GM12878 (cell line): ENCODE measurements around the gene CHRNG.

Source experiments
- ATF7 ChIP-seq: fragments of 450-650 bp; IDR thresholded peaks from 2 replicates; pipeline ENCODE4 v1.6.1; 2016; ENCODE audit warnings: low read depth, mild to moderate bottlenecking
- CEBPB ChIP-seq, 2 experiments: fragments of 150-350 bp in 1 of 2; IDR thresholded peaks; 2 replicates each; pipeline ENCODE4 v1.6.1; 2012 to 2014; ENCODE audit warnings: low read depth in 2 of 2, low read length in 2 of 2, borderline replicate concordance in 1 of 2, inconsistent platforms in 1 of 2
- HCFC1 ChIP-seq: fragments of 150-350 bp; IDR thresholded peaks from 2 replicates; pipeline ENCODE4 v1.6.1; 2014; ENCODE audit warnings: low read length
- POLR2AphosphoS5 ChIP-seq: IDR thresholded peaks from 2 replicates; pipeline ENCODE4 v1.6.1; 2011; ENCODE audit warnings: mild to moderate bottlenecking, low read length, inconsistent platforms
- SUZ12 ChIP-seq: fragments of 200-600 bp; sonication (generic); IDR thresholded peaks from one replicate; pipeline ENCODE4 v1.6.1; 2018; ENCODE audit warnings: antibody characterized with exemption, mild to moderate bottlenecking; ENCODE audit not compliant: unreplicated experiment
- TF ChIP-seq, protein P1 (sequence below): IDR thresholded peaks from 2 replicates; pipeline ENCODE4 v1.6.1; 2012; ENCODE audit warnings: mild to moderate bottlenecking, low read depth, low read length
- TF ChIP-seq, protein P2 (sequence below): fragments of 450-650 bp; IDR thresholded peaks from 2 replicates; pipeline ENCODE4 v1.6.1; 2016; ENCODE audit warnings: mild to moderate bottlenecking
- TF ChIP-seq, protein P3 (sequence below): IDR thresholded peaks from 2 replicates; pipeline ENCODE4 v1.6.1; 2011; ENCODE audit warnings: low read depth, mild to moderate bottlenecking, low read length, moderate library complexity, borderline replicate concordance; ENCODE audit errors: extremely low read depth
- TF ChIP-seq, protein P4 (sequence below), 3 experiments: IDR thresholded peaks in 2 of 3; conservative IDR thresholded peaks in 1 of 3; 2 replicates each; pipeline ENCODE4 v1.5.1; 2011; ENCODE audit warnings: low read depth in 3 of 3, low read length in 3 of 3, mild to moderate bottlenecking in 3 of 3, control low read depth in 2 of 3, moderate library complexity in 2 of 3, inconsistent platforms in 1 of 3, mixed read lengths in 1 of 3; ENCODE audit not compliant: control insufficient read depth in 2 of 3, insufficient read depth in 1 of 3; ENCODE audit errors: extremely low read depth in 1 of 3

DNA sequence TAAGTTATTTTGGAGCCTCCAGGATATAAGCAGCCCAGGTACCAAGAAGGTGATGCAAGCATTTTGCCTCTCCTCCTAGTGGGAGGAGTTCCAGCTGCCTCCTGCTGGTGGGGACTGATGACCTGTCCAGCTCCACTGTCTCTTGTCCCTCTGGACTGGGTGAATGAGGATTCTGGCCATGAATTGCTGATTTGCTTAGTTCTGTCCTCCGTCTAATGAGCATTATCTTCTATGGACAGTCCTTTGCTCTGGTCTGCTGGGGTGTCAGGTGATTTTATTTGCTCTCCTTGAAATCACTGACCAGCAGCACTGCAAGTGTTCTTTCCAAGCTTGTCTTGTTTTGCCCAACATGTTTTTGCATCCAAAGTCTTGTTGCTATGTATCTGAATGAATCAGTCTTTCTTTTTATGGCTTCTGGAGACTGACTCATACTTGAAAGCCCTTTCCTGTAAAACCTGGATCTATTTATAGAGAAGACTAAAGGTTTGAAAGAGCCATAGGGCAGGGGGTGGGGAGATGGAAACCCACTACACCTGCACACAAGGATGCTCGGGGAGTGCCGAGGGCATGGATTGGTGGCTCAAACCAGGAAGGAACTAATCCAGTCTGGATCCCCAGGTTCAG is 53.4 kb downstream of the CHRNG start:
- TF ChIP-seq CEBPB (IDR thresholded peaks at IDR 0.05; ENCODE audit: borderline replicate concordance in 1 of 2, low read depth in 2 of 2, low read length in 2 of 2) (no peak), SUZ12 (no peak), POLR2AphosphoS5 (no peak), ATF7 (no peak), HCFC1 (no peak)
- TF ChIP-seq, protein P1, sequence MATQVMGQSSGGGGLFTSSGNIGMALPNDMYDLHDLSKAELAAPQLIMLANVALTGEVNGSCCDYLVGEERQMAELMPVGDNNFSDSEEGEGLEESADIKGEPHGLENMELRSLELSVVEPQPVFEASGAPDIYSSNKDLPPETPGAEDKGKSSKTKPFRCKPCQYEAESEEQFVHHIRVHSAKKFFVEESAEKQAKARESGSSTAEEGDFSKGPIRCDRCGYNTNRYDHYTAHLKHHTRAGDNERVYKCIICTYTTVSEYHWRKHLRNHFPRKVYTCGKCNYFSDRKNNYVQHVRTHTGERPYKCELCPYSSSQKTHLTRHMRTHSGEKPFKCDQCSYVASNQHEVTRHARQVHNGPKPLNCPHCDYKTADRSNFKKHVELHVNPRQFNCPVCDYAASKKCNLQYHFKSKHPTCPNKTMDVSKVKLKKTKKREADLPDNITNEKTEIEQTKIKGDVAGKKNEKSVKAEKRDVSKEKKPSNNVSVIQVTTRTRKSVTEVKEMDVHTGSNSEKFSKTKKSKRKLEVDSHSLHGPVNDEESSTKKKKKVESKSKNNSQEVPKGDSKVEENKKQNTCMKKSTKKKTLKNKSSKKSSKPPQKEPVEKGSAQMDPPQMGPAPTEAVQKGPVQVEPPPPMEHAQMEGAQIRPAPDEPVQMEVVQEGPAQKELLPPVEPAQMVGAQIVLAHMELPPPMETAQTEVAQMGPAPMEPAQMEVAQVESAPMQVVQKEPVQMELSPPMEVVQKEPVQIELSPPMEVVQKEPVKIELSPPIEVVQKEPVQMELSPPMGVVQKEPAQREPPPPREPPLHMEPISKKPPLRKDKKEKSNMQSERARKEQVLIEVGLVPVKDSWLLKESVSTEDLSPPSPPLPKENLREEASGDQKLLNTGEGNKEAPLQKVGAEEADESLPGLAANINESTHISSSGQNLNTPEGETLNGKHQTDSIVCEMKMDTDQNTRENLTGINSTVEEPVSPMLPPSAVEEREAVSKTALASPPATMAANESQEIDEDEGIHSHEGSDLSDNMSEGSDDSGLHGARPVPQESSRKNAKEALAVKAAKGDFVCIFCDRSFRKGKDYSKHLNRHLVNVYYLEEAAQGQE: no peak
- TF ChIP-seq, protein P2, sequence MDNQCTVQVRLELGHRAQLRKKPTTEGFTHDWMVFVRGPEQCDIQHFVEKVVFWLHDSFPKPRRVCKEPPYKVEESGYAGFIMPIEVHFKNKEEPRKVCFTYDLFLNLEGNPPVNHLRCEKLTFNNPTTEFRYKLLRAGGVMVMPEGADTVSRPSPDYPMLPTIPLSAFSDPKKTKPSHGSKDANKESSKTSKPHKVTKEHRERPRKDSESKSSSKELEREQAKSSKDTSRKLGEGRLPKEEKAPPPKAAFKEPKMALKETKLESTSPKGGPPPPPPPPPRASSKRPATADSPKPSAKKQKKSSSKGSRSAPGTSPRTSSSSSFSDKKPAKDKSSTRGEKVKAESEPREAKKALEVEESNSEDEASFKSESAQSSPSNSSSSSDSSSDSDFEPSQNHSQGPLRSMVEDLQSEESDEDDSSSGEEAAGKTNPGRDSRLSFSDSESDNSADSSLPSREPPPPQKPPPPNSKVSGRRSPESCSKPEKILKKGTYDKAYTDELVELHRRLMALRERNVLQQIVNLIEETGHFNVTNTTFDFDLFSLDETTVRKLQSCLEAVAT: no peak
- TF ChIP-seq, protein P3, sequence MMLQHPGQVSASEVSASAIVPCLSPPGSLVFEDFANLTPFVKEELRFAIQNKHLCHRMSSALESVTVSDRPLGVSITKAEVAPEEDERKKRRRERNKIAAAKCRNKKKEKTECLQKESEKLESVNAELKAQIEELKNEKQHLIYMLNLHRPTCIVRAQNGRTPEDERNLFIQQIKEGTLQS: no peak
- TF ChIP-seq, protein P4, sequence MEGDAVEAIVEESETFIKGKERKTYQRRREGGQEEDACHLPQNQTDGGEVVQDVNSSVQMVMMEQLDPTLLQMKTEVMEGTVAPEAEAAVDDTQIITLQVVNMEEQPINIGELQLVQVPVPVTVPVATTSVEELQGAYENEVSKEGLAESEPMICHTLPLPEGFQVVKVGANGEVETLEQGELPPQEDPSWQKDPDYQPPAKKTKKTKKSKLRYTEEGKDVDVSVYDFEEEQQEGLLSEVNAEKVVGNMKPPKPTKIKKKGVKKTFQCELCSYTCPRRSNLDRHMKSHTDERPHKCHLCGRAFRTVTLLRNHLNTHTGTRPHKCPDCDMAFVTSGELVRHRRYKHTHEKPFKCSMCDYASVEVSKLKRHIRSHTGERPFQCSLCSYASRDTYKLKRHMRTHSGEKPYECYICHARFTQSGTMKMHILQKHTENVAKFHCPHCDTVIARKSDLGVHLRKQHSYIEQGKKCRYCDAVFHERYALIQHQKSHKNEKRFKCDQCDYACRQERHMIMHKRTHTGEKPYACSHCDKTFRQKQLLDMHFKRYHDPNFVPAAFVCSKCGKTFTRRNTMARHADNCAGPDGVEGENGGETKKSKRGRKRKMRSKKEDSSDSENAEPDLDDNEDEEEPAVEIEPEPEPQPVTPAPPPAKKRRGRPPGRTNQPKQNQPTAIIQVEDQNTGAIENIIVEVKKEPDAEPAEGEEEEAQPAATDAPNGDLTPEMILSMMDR (IDR thresholded peaks at IDR 0.05 in 2 of 3, conservative IDR thresholded peaks at IDR 0.05 in 1 of 3; ENCODE audit: control insufficient read depth in 2 of 3, extremely low read depth in 1 of 3, insufficient read depth in 1 of 3, low read depth in 3 of 3, low read length in 3 of 3): no peak
